Spleen (tissue), 11 donors: Measurements from ENCODE around the gene JSRP1. TPM values are rescaled to one million over a fixed set of nuclear protein-coding genes. Genes with fewer than 3 reads are reported as not detected.

Experiments used
- DNase-seq: peaks from one replicate; pipeline ENCODE4 v3.0.0-alpha.2; 2020
- H3K27ac ChIP-seq, 8 donors: fragments of 200-600 bp; sonication (generic) in 7 of 8; 1 replicate in 4 of 8; 2 replicates in 4 of 8; pipeline versions ENCODE4 v1.5.0 to v1.8.0; 2016 to 2021; ENCODE audit warnings: inconsistent platforms in 4 of 8, mild to moderate bottlenecking in 4 of 8, moderate library complexity in 1 of 8
- H3K27me3 ChIP-seq, 7 donors: fragments of 200-600 bp; sonication (generic) in 6 of 7; replicated peaks in 1 of 7; 1 replicate in 4 of 7; 2 replicates in 3 of 7; pipeline versions ENCODE4 v1.5.0 to v1.8.0; 2016 to 2021; ENCODE audit warnings: inconsistent platforms in 3 of 7, mild to moderate bottlenecking in 1 of 7
- H3K36me3 ChIP-seq, 6 donors: fragments of 200-600 bp; sonication (generic) in 5 of 6; 1 replicate in 4 of 6; 2 replicates in 2 of 6; pipeline versions ENCODE4 v1.5.0 to v1.8.0; 2016 to 2021; ENCODE audit warnings: inconsistent platforms in 2 of 6
- H3K4me1 ChIP-seq, 6 donors: fragments of 200-600 bp; sonication (generic) in 5 of 6; 1 replicate in 3 of 6; 2 replicates in 3 of 6; pipeline versions ENCODE4 v1.5.0 to v1.8.0; 2016 to 2021; ENCODE audit warnings: inconsistent platforms in 3 of 6
- H3K4me3 ChIP-seq, 8 donors: fragments of 200-600 bp; sonication (generic) in 7 of 8; 1 replicate in 4 of 8; 2 replicates in 4 of 8; pipeline versions ENCODE4 v1.5.0 to v1.8.0; 2016 to 2021; ENCODE audit warnings: inconsistent platforms in 4 of 8, mild to moderate bottlenecking in 4 of 8, moderate library complexity in 2 of 8
- H3K9me3 ChIP-seq, 8 donors: fragments of 200-600 bp; sonication (generic) in 7 of 8; 1 replicate in 4 of 8; 2 replicates in 4 of 8; pipeline versions ENCODE4 v1.5.0 to v1.8.0; 2016 to 2021; ENCODE audit warnings: inconsistent platforms in 4 of 8
- POLR2A ChIP-seq, 3 donors: fragments of 450-650 bp; IDR thresholded peaks; one replicate each; pipeline ENCODE4 v1.5.1; 2017; ENCODE audit warnings: antibody characterized with exemption in 3 of 3, mild to moderate bottlenecking in 1 of 3
- POLR2AphosphoS5 ChIP-seq, 3 donors: sonication (generic); formaldehyde crosslinking; IDR thresholded peaks; one replicate each; pipeline ENCODE4 v1.5.1; 2017; ENCODE audit warnings: antibody characterized with exemption in 3 of 3
- WGBS, 5 donors: extraction: QIAGEN DNeasy Blood & Tissue Kit in 3 of 5; methylation state at CpG; one replicate each; pipeline versions ENCODE4 v1.1.5 to v1.1.7; 2013 to 2018; 5-methylcytosine and 5-hydroxymethylcytosine counted together
- intact Hi-C: fragments of 100-400 bp; cut with DNase I; formaldehyde crosslinking; loops from one replicate; pipeline ENCODE4 v1.15.0; 2023; ENCODE audit warnings: low total_unique reads
- polyA plus RNA-seq, 3 donors: library from polyadenylated mRNA; stranded (reverse); fragments of 200-250 nt; gene quantifications; one replicate each; pipeline ENCODE4 v1.2.1, GENCODE V29; 2013
- total RNA-seq, 7 donors: library from RNA; depleted of rRNA in 3 of 7; stranded (reverse); fragments of >200 nt in 3 of 7; fragmentation: NEBNext Ultra II Directional in 4 of 7; extraction: Animal tissue kit (Norgen Biotek cat#: 25700) in 4 of 7; gene quantifications; one replicate each; pipeline versions ENCODE4 v1.1.0 to v1.2.1, GENCODE V29; 2016 to 2021
- TF ChIP-seq, protein P1 (sequence below), 11 experiments: fragments of 200-600 bp in 7 of 11; fragments of 450-650 bp in 4 of 11; sonication (generic) in 4 of 11; IDR thresholded peaks in 8 of 11; conservative IDR thresholded peaks in 3 of 11; 1 replicate in 7 of 11; 2 replicates in 4 of 11; pipeline versions ENCODE4 v1.4.0 to v1.8.0; 2016 to 2021; ENCODE audit warnings: antibody characterized with exemption in 11 of 11, inconsistent platforms in 4 of 11, mild to moderate bottlenecking in 1 of 11
- donor health status: healthy with polysubstance abuse.
- donor health status: DM: no; HTN: no; CAD: no; lungs with moderate emphysema.
- donor health status: DM: no; HTN: no; CAD: no.
- donor health status: Bipolar disorder and iron deficiency.
- donor health status: healthy.
- donor health status: DM: no; HTN: no; CAD: no.
- donor health status: DM: yes; HTN: yes; CAD: no.

JSRP1 gene
- total and polyA plus RNA-seq, 10 donors: 1.2 to 4.8 (median 3.1) TPM

DNA sequence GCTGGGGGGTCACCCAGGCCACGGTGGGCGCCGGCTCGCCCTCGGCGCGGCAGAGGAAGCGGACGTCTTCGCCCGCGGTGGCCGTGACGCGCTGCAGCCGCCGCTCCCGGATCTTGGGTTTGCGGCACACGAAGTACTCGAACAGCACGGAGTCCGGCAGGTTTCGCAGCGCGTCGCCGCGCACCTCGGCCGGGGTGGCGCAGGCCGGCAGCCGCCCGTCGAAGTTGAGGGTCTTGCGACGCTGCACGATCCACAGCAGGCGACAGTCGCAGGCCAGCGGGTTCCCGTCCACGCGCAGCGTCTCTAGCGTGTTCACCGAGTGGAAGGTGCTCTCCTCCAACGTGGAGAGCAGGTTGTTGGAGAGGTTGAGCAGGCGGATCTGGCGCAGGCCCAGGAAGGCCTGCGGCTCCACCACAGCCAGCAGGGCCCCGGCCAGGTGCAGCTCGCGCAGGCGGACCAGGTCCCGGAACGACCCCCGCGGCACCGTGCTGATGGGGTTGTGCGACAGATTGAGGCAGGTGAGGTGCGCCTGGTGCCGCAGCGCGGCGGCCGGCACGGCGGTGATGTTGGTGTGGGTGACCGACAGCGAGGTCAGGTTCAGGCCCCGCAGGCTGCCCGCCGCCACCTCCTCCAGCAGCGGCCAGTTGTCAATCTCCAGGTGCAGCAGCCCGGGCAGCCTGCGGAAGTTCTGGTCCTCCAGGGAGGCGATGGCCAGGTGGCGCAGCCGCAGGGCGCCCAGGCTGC lies 34.4 kb upstream of the JSRP1 start:
- Histone ChIP-seq H3K27me3 (peaks cover 0 to 61% (median 34%) of the 10 kb centered on the region in 7 donors), H3K9me3 (no peaks in the 10 kb centered on the region), H3K4me3 (peak overlapping the region; percentile 25 to 86 (median 75)), H3K27ac (peak overlapping the region; percentile 78 to 99 (median 92)), H3K4me1 (peaks cover 21 to 100% (median 76%) of the 10 kb centered on the region in 6 donors), H3K36me3 (peaks cover 0 to 46% (median 3%) of the 10 kb centered on the region in 6 donors)
- intact Hi-C loops: no loop called here
- DNase-seq: peak; percentile 90
- 0 to 2% (median 2%) methylated on average over 13 to 82 of the region's 82 CpGs for WGBS, 5 donors
- TF ChIP-seq, protein P1, sequence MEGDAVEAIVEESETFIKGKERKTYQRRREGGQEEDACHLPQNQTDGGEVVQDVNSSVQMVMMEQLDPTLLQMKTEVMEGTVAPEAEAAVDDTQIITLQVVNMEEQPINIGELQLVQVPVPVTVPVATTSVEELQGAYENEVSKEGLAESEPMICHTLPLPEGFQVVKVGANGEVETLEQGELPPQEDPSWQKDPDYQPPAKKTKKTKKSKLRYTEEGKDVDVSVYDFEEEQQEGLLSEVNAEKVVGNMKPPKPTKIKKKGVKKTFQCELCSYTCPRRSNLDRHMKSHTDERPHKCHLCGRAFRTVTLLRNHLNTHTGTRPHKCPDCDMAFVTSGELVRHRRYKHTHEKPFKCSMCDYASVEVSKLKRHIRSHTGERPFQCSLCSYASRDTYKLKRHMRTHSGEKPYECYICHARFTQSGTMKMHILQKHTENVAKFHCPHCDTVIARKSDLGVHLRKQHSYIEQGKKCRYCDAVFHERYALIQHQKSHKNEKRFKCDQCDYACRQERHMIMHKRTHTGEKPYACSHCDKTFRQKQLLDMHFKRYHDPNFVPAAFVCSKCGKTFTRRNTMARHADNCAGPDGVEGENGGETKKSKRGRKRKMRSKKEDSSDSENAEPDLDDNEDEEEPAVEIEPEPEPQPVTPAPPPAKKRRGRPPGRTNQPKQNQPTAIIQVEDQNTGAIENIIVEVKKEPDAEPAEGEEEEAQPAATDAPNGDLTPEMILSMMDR (IDR thresholded peaks at IDR 0.05 in 8 of 11, conservative IDR thresholded peaks at IDR 0.05 in 3 of 11): no peak
- peak in 2 of 3 donors; percentile 10 to 61 for TF ChIP-seq POLR2AphosphoS5 (IDR thresholded peaks at IDR 0.05)

GRCh38 chr19:2289714-2290435 lies 33.7 kb upstream of the JSRP1 start:
- H3K27me3 ChIP-seq: peaks cover 0 to 61% (median 34%) of the 10 kb centered on the region in 7 donors
- peaks cover 0 to 38% (median 3%) of the 10 kb centered on the region in 6 donors for H3K36me3 ChIP-seq
- peak overlapping the region; percentile 25 to 86 (median 75) for H3K4me3 ChIP-seq
- WGBS, 5 donors: 0 to 1% (median 0%) methylated on average over 21 to 74 of the region's 74 CpGs
- peak; percentile 61 to 87 (median 73) for TF ChIP-seq POLR2AphosphoS5 (IDR thresholded peaks at IDR 0.05)
- TF ChIP-seq, protein P1 (IDR thresholded peaks at IDR 0.05 in 8 of 11, conservative IDR thresholded peaks at IDR 0.05 in 3 of 11): no peak
- intact Hi-C loops: no loop called here
- DNase-seq: peak; percentile 94
- no peaks in the 10 kb centered on the region for H3K9me3 ChIP-seq
- H3K4me1 ChIP-seq: peaks cover 21 to 100% (median 71%) of the 10 kb centered on the region in 6 donors
- H3K27ac ChIP-seq: peak overlapping the region; percentile 78 to 99 (median 92)

DNA sequence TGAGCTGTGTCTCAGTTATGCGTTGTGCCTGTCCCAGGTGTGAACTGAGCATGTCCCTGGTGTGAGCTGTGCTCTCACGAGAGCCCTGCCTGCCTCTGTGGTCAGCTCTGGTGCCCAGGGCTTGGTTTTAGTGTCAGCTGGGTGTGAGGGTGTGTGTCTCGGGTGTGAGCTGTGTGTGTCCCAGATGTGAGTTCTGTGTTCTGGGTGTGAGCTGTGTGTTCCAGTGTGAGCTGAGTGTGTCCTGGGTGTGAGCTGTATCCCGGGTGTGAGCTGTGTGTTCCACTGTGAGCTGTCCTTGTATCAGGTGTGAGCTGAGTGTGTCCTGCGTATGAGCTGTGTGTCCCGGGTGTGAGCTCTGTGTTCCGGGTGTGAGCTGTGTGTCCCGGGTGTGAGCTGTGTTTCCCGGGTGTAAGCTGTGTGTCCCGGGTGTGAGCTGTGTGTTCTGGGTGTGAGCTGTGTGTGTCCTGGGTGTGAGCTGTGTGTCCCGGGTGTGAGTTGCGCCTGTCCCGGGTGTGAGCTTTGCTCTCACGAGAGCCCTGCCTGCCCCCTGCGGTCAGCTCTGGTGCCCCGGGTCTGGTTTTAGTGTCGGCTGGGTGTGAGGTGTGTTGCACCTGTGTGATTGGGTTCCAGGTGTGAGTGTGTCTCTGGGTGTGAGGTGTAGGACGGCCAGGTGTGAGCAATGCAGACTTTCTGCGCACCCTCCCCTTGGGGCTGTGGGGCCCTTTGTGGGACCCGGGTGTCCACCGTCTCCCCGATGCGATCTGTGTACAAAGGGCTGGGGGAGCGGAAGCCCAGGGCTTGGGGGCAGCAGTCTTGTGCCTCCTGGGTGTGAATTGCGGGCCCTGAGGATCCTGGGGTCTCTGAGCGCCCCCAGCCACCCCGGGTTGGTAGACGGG lies 32.8 kb upstream of the JSRP1 start:
- Histone ChIP-seq H3K36me3 (peaks cover 0 to 30% (median 3%) of the 10 kb centered on the region in 6 donors), H3K27ac (peak overlapping the region; percentile 78 to 99 (median 92)), H3K4me3 (peak overlapping the region; percentile 25 to 86 (median 75)), H3K4me1 (peaks cover 21 to 100% (median 65%) of the 10 kb centered on the region in 6 donors), H3K27me3 (peaks cover 0 to 53% (median 34%) of the 10 kb centered on the region in 7 donors), H3K9me3 (no peaks in the 10 kb centered on the region)
- intact Hi-C loops: no loop called here
- DNase-seq: no peak
- WGBS, 5 donors: 19 to 48% (median 29%) methylated on average over 17 to 28 of the region's 28 CpGs
- no peak for TF ChIP-seq POLR2A (IDR thresholded peaks at IDR 0.05)
- TF ChIP-seq, protein P1 (IDR thresholded peaks at IDR 0.05 in 8 of 11, conservative IDR thresholded peaks at IDR 0.05 in 3 of 11): no peak
- no peak for TF ChIP-seq POLR2AphosphoS5 (IDR thresholded peaks at IDR 0.05)
